NB4 (cell line): ENCODE results near the gene ZNF407.

Experiments used
- CTCF ChIP-seq: IDR thresholded peaks from one replicate; pipeline ENCODE4 v1.5.1; 2012; ENCODE audit warnings: low read depth, low read length
- MAX ChIP-seq: IDR thresholded peaks from 2 replicates; pipeline ENCODE4 v1.6.1; 2011; ENCODE audit warnings: low read depth, low read length
- MYC ChIP-seq: IDR thresholded peaks from 2 replicates; pipeline ENCODE4 v1.6.1; 2011; ENCODE audit warnings: low read depth, low read length
- POLR2A ChIP-seq: IDR thresholded peaks from 2 replicates; pipeline ENCODE4 v1.6.1; 2011; ENCODE audit warnings: mild to moderate bottlenecking; ENCODE audit not compliant: insufficient read length; ENCODE audit errors: extremely low read depth

GRCh38 chr18:74665346-74665745 lies 67.7 kb downstream of the ZNF407 start:
- TF ChIP-seq POLR2A: no peak
- no peak for TF ChIP-seq CTCF
- no peak for TF ChIP-seq MAX
- no peak for TF ChIP-seq MYC
